SK-N-MC (cell line): ENCODE results near the gene NLGN1.

Experiments used
- EZH2 ChIP-seq: fragments of 200-600 bp; sonication (generic); IDR thresholded peaks from one replicate; pipeline ENCODE4 v1.6.1; 2017; ENCODE audit warnings: antibody characterized with exemption
- FOXP2 ChIP-seq: optimal IDR thresholded peaks from 2 replicates; pipeline ENCODE3; 2011; ENCODE audit warnings: mild to moderate bottlenecking, moderate library complexity; ENCODE audit not compliant: insufficient read depth; ENCODE audit errors: extremely low read length, control extremely low read depth
- POLR2AphosphoS5 ChIP-seq: IDR thresholded peaks from 2 replicates; pipeline ENCODE4 v1.6.1; 2012; ENCODE audit warnings: mild to moderate bottlenecking, low read depth, low read length, borderline replicate concordance

DNA sequence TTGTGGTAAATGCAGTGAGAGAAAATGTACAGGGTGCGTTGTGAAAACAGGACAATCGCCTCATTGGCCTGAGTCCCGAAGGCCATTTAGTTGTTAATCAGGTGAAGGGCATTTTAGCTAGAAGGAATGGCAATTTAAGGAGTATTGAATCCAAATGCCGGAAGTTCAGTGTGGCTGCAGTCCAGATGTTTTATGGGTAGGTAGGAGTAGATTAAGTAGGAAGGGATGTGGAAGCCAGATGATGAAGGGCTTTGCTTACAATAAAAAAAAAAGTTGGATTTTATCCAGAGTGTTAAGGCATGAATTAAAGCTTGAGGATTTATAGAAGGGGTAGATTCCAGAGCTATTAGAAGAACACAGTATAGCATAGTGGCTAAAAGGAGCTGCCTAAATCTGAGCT is 572.7 kb downstream of the NLGN1 start:
- no peak for TF ChIP-seq POLR2AphosphoS5
- no peak for TF ChIP-seq EZH2
- no peak for TF ChIP-seq FOXP2
